Neural progenitor cell (in vitro differentiated cells): ENCODE data around the gene VEGFA.

Experiments
- EZH2 ChIP-seq: fragments of 200-600 bp; sonication (generic); IDR thresholded peaks from 2 replicates; pipeline ENCODE4 v1.6.1; 2017; ENCODE audit warnings: antibody characterized with exemption, mild to moderate bottlenecking, moderate library complexity
- EZH2phosphoT487 ChIP-seq: fragments of 200-600 bp; sonication (generic); IDR thresholded peaks from 2 replicates; pipeline ENCODE4 v1.6.1; 2017; ENCODE audit warnings: antibody characterized with exemption
- TF ChIP-seq, protein P1 (sequence below): fragments of 200-600 bp; sonication (generic); IDR thresholded peaks from 2 replicates; pipeline ENCODE4 v1.5.1; 2017; ENCODE audit warnings: antibody characterized with exemption, mild to moderate bottlenecking

GRCh38 chr6:43729537-43729936 is 40.5 kb upstream of the VEGFA start:
- TF ChIP-seq EZH2phosphoT487 (no peak), EZH2 (no peak)
- TF ChIP-seq, protein P1, sequence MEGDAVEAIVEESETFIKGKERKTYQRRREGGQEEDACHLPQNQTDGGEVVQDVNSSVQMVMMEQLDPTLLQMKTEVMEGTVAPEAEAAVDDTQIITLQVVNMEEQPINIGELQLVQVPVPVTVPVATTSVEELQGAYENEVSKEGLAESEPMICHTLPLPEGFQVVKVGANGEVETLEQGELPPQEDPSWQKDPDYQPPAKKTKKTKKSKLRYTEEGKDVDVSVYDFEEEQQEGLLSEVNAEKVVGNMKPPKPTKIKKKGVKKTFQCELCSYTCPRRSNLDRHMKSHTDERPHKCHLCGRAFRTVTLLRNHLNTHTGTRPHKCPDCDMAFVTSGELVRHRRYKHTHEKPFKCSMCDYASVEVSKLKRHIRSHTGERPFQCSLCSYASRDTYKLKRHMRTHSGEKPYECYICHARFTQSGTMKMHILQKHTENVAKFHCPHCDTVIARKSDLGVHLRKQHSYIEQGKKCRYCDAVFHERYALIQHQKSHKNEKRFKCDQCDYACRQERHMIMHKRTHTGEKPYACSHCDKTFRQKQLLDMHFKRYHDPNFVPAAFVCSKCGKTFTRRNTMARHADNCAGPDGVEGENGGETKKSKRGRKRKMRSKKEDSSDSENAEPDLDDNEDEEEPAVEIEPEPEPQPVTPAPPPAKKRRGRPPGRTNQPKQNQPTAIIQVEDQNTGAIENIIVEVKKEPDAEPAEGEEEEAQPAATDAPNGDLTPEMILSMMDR = no peak
